Mesodermal cell (in vitro differentiated cells): ENCODE data around the gene TNK2.
"Not testable (repeated sequence)": the region's sequence is repeated elsewhere in the genome, so short reads cannot be mapped to it uniquely, and the experiment has no call there.

Experiments used
- H3K27ac ChIP-seq: 2 replicates; pipeline ENCODE4 v1.7.0; 2013; ENCODE audit warnings: mild to moderate bottlenecking, low read depth, low read length, moderate library complexity; ENCODE audit not compliant: severe bottlenecking
- H3K36me3 ChIP-seq: 2 replicates; pipeline ENCODE4 v1.7.1; 2013; ENCODE audit warnings: mild to moderate bottlenecking, low read length, moderate library complexity; ENCODE audit not compliant: control insufficient read depth, insufficient read depth
- H3K4me1 ChIP-seq: one replicate; pipeline ENCODE4 v1.7.1; 2013; ENCODE audit warnings: mild to moderate bottlenecking, low read length; ENCODE audit not compliant: insufficient read depth, control insufficient read depth, poor library complexity, severe bottlenecking
- H3K4me3 ChIP-seq: 2 replicates; pipeline ENCODE4 v1.7.0; 2013; ENCODE audit warnings: low read length, control low read depth, mild to moderate bottlenecking; ENCODE audit not compliant: insufficient read depth, poor library complexity, severe bottlenecking; ENCODE audit errors: extremely low read depth
- H3K9me3 ChIP-seq: 2 replicates; pipeline ENCODE4 v1.7.1; 2013; ENCODE audit warnings: mild to moderate bottlenecking, low read length, moderate library complexity; ENCODE audit not compliant: control insufficient read depth
- WGBS, 2 experiments: methylation state at CpG; one replicate each; pipeline ENCODE4 v1.1.5; 2013; ENCODE audit warnings: missing lambda C conversion rate in 2 of 2; ENCODE audit not compliant: insufficient coverage in 2 of 2; 5-methylcytosine and 5-hydroxymethylcytosine counted together

The TNK2 gene

DNA sequence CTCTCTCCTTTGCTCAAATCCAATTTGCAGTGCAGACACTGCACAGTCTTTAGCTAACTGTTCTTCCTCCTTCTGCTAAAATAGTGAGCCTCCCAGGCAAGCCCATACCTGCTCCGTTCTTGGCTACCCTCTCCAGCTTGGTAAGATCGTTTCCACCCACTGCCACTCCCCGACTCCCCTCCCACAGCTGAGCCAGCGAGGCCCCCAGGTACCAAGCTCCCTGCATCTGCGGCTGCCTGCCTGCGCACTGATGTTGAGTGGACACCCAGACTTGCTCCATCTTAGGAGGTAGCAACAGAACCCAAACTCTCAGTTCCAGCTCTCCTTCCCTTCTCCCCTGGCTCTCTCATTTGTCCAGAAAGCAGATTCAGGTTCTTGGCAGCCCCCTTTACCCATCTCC lies 7.9 kb upstream of the TNK2 start:
- Histone ChIP-seq H3K4me3 (no peak overlapping the region), H3K9me3 (no peaks in the 10 kb centered on the region), H3K36me3 (no peaks in the 10 kb centered on the region), H3K27ac (no peak overlapping the region), H3K4me1 (peaks cover 10% of the 10 kb centered on the region)
- WGBS, 2 experiments: 85 to 89% methylated on average over 3 to 6 of the region's 6 CpGs

DNA sequence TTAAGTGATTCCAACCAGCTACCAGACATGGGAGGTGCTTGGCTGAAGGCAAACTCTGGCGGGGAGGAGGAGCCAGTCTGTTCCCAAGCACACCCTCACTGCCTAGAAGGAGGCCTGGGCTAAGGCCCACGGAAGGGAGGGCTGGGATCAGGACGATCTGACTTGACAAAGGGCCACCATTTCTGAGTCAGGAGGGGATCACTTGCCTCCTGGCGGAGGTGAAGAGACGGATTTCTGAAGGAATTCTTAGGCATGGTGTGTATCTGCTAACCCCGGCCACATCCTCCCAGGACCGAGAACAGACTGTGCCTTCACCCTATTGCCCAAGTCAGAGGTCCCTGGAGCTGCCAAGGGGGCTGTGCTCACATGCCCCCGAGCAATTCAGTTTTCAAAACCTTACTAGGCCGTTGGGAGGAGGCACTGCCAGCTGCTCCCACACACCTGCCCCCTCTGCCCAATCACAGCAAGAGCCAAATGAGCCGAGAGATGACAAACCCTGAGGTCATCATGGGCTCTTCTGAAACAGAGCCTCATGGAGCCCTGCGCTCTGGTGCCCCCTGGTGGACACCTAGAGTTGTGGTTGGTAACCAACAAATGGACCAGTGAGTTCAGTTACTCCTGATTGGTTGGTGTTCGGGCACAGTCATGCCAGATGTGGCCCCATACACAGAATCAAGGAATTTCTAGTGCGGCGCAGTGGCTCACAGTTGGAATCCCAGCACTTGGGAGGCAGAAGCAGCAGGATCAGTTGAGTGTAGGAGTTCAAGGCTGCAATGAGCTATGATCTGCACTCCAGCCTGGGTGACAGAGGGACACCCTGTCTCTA lies 6.5 kb upstream of the TNK2 start:
- H3K27ac ChIP-seq: peak overlapping the region; percentile 76
- peaks cover 20% of the 10 kb centered on the region for H3K4me1 ChIP-seq
- H3K9me3 ChIP-seq: no peaks in the 10 kb centered on the region
- H3K4me3 ChIP-seq: no peak overlapping the region
- no peaks in the 10 kb centered on the region for H3K36me3 ChIP-seq
- WGBS, 2 experiments: 16 to 24% methylated on average over 13 to 14 of the region's 14 CpGs

DNA sequence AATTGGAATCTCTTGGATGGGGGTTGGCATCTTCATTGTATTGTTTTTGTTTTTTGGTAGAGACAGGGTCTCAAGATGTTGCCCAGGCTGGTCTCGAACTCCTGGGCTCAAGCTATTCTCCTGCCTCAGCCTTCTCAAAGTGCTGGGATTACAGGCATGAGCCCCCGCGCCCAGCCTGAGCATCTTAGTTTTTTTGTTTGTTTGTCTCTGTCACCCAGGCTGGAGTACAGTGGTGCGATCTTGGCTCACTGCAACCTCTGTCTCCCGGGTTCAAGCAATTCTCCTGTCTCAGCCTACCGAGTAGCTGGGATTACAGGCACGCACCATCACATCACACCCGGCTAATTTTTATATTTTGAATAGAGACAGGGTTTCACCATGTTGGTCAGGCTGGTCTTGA lies 5.8 kb upstream of the TNK2 start:
- peaks cover 21% of the 10 kb centered on the region for H3K4me1 ChIP-seq
- H3K27ac ChIP-seq: not testable (repeated sequence)

DNA sequence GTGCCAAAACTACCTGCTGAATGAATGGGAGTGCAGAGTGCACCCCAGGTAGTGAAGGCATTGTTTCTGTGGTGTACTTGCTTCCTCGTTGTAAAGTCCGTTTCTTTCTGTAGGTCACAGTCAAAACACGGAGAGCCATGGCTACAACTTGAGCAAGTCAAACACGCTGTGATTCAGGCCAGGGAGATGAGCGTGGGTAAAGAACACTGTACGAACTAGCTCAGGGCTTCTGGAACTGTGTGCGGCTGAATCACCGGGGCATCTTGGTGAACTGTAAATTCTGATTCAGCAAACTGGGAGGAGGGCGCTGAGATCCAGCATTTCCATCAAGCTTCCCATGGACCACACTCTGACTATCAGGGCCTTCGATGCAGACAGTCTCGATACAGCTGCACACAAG lies 5.0 kb upstream of the TNK2 start:
- 89 to 95% methylated on average over 10 of the region's 11 CpGs for WGBS, 2 experiments
- no peaks in the 10 kb centered on the region for H3K36me3 ChIP-seq
- H3K27ac ChIP-seq: no peak overlapping the region

More for the DNA sequence above, 5.8 kb upstream of the TNK2 start:
- not testable (repeated sequence) for H3K9me3 ChIP-seq, H3K36me3 ChIP-seq, H3K4me3 ChIP-seq
- 86 to 92% methylated on average over 6 to 8 of the region's 8 CpGs for WGBS, 2 experiments

DNA sequence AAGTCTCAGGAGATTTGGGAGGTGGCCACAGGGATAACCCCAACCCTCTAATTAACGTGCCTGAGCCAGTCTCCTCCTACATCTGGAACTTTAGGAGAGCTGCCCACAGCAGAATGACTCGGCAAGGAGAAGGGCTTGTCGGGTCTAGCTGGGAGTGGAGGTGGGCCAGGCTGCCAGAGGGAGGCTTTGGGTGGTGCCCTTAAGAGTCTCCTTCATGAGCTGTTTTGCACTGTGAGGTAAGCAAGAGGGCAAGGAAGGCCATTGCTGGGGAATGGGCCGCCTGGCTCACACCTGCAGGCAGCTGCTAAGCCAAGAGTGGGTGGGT lies 3.6 kb upstream of the TNK2 start:
- 76 to 91% methylated on average over 4 of the region's 4 CpGs for WGBS, 2 experiments
- Histone ChIP-seq H3K27ac (no peak overlapping the region), H3K4me1 (peaks cover 23% of the 10 kb centered on the region), H3K4me3 (no peak overlapping the region), H3K9me3 (no peaks in the 10 kb centered on the region), H3K36me3 (no peaks in the 10 kb centered on the region)

More for the DNA sequence above, 5.0 kb upstream of the TNK2 start:
- Histone ChIP-seq H3K4me1 (peaks cover 21% of the 10 kb centered on the region), H3K4me3 (no peak overlapping the region), H3K9me3 (no peaks in the 10 kb centered on the region)

DNA sequence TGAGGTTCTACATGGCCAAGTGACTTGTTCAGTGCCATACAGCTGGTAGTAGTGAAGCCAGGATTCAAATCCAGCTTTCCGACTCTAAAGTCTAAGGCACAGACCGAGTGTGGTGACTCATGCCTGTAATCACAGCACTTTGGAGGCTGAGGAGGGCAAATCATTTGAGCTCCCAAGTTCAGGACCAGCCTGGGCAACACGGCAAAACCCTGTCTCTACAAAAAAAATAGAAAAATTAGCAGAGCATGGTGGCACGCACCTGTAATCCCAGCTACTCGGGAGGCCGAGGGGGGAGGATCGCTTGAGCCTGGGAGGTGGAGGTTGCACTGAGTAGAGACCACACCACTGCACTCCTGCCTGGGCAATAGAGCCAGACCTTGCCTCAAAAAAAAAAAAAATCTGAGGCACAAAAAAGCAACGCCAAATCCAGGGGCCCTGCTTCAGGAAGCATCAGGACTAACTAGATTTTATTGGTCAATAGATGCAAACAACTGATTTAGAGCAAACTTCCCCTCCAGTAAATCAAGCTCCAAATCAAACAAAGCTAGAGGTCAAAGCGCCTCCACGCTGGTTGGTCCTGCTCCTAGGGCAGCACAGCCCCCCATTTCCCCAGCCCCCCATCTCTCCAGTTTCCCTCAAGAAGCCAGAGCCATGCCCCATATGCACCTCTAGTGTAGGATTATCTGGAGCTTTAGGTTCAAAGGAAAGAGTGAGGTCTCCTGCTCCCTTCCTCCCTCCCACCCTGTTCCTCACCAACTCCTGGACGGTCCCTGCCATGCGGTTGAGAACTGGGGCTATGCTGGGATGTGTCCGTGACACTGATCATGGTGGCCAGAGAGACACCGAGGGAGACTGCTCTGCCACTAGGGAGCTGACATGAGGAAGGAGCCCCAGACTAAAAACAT lies 2.9 kb upstream of the TNK2 start:
- Histone ChIP-seq H3K36me3 (no peaks in the 10 kb centered on the region), H3K4me3 (no peak overlapping the region), H3K27ac (no peak overlapping the region), H3K9me3 (no peaks in the 10 kb centered on the region), H3K4me1 (peaks cover 23% of the 10 kb centered on the region)
- WGBS, 2 experiments: 87 to 89% methylated on average over 10 of the region's 14 CpGs

DNA sequence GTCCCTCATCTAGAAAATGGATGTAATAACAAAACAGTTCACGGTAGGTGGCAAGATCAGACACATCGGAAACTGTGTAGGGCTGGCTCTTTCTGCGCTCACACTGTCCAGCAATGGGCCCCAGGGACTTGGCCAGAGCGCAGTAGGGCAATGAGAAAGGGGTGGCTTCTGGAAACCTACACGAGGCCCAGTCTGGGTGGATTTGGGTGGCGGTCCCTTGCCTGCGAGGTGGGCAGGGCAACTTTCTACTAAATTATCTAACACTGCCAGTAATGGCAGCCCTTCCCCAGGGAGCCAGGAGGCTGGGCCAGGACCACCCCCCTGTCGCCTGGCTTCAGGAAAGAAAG lies 2.1 kb upstream of the TNK2 start:
- H3K36me3 ChIP-seq: no peaks in the 10 kb centered on the region
- H3K4me1 ChIP-seq: peaks cover 28% of the 10 kb centered on the region
- no peak overlapping the region for H3K27ac ChIP-seq
- no peaks in the 10 kb centered on the region for H3K9me3 ChIP-seq
- H3K4me3 ChIP-seq: peak overlapping the region; percentile 39
- WGBS, 2 experiments: 79 to 87% methylated on average over 4 to 7 of the region's 8 CpGs

DNA sequence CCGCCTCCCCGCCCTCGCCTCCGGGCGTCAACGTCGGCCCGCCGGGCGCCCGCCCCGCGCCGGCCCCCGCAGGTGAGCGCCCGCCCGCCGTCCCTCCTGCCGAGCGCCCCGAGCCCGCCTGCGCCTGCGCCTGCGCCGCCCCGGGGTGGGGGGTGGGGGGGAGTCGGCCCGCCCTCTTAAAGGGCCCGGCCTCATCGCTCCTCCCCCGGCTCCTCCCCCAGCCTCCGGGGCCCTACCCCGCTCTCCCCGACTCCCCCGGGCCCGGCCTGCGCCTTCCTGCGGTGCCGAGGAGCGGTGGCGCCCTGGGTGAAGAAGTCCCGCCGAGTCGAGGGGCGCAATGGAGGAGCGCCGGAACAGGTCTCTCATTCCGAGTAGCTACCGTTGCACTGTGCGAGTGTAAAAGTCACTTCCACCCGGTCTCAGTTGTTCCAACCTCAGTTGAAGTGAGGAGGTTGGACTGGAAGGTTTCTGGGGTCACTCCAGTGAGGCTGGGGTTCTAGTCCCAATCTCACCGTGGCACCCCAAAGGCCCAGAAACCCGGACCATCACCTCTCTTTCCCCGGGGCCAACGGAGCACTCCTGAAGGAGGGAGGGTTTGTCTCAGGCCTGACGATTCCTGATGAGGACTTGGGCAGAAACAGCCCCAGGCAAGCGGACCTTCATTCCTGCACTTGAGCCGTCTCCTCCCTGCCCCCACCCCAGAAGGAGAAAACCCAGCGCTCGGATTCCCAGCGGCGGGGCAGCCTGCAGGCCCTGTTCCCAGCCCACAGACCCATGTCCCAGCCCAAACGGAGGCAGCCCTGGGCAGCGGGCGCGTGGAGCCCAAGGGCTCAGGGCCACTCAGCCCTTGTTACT lies 1.5 kb upstream of the TNK2 start:
- Histone ChIP-seq H3K4me1 (peaks cover 27% of the 10 kb centered on the region), H3K27ac (peak overlapping the region; percentile 71), H3K4me3 (peak overlapping the region; percentile 58), H3K36me3 (no peaks in the 10 kb centered on the region), H3K9me3 (no peaks in the 10 kb centered on the region)
- WGBS, 2 experiments: 4 to 10% methylated on average over 24 to 28 of the region's 68 CpGs

DNA sequence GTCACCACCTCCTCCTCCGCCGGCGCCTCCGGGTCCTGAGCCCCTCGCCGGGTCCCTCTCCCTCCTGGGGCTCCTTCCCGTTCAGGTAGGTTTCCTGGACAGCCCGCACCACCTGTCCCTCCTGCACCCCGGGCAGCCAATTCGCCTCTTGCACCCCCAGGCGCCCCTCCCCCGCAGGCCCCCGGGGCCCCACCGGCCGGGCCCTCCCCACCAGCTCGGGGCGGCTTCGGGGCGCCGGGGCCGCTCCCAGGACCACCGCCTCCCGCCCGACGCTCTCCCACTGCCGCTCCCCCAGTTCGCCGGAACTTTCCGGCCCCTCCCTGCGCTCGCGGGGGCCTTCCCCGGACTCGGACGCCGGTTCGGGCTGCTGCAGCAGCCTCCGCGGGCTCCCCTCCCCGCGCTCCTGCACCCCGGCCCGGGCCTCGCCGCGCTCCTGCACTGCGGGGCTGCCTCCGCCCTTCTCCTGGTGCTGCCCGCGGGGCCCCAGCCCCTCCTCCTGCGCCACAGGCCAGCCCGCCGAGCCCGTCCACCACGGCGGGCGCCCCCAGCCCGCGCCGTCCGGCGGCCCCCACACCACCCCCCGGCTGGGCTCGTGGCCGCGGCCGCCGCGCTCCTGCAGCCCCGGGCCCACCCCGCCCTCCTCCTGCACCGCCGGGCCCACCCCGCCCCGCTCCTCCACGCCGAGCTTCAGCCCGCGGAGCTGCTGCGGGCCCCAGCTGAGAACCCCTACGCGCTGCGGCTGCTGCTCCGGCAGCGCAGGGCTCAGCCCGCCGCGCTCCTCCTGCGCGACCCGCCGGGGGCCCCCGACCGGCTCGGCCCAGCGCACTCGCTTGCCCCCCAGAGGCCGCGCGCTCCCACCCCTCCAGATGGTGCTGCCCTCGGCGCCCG lies 587 bp upstream of the TNK2 start:
- no peaks in the 10 kb centered on the region for H3K9me3 ChIP-seq
- H3K4me3 ChIP-seq: peak overlapping the region; percentile 58
- no peaks in the 10 kb centered on the region for H3K36me3 ChIP-seq
- 0% methylated on average over 22 to 33 of the region's 103 CpGs for WGBS, 2 experiments
- H3K4me1 ChIP-seq: peaks cover 23% of the 10 kb centered on the region
- no peak overlapping the region for H3K27ac ChIP-seq

DNA sequence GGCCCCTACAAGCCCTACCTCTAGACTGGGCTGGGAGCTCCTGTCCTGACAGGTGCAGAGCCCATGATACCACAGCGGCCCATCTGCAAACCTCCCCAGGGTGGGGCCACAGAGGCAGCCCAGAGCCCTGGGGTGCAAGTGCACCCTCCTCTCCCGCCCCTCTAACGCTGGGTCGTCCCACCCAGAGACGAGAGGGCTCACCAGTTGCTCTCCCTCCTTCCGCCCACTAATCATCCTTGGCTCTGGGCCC lies 742 bp downstream of the TNK2 start:
- no peak overlapping the region for H3K27ac ChIP-seq
- H3K4me3 ChIP-seq: no peak overlapping the region
- H3K9me3 ChIP-seq: no peaks in the 10 kb centered on the region
- H3K36me3 ChIP-seq: no peaks in the 10 kb centered on the region
- H3K4me1 ChIP-seq: peaks cover 23% of the 10 kb centered on the region
- WGBS, 2 experiments: 55 to 61% methylated on average over 4 to 6 of the region's 6 CpGs
